GM18951 (cell line): ENCODE results near the gene ZNF48.

Experiments
- POLR2A ChIP-seq: IDR thresholded peaks from 4 replicates; pipeline ENCODE4 v1.6.1; 2011; ENCODE audit warnings: mild to moderate bottlenecking; ENCODE audit not compliant: insufficient read length, insufficient read depth; ENCODE audit errors: extremely low read depth
- in situ Hi-C: fragments of 300-500 bp; cut with MboI; formaldehyde crosslinking; loops from one replicate; pipeline ENCODE4 v1.12.0; 2022; ENCODE audit warnings: low sequenced_read_pairs, mixed read lengths, inconsistent platforms; ENCODE audit not compliant: unreplicated experiment

ZNF48 gene

GRCh38 chr16:30368122-30368791 is 27.0 kb upstream of the ZNF48 start:
- in situ Hi-C loops, result no loop called here
- TF ChIP-seq POLR2A, result peak; percentile 4

- TF ChIP-seq POLR2A, result no peak
- in situ Hi-C loops, result no loop called here
Observed at GRCh38 chr16:30368792-30369090, 26.5 kb upstream of the ZNF48 start.

DNA sequence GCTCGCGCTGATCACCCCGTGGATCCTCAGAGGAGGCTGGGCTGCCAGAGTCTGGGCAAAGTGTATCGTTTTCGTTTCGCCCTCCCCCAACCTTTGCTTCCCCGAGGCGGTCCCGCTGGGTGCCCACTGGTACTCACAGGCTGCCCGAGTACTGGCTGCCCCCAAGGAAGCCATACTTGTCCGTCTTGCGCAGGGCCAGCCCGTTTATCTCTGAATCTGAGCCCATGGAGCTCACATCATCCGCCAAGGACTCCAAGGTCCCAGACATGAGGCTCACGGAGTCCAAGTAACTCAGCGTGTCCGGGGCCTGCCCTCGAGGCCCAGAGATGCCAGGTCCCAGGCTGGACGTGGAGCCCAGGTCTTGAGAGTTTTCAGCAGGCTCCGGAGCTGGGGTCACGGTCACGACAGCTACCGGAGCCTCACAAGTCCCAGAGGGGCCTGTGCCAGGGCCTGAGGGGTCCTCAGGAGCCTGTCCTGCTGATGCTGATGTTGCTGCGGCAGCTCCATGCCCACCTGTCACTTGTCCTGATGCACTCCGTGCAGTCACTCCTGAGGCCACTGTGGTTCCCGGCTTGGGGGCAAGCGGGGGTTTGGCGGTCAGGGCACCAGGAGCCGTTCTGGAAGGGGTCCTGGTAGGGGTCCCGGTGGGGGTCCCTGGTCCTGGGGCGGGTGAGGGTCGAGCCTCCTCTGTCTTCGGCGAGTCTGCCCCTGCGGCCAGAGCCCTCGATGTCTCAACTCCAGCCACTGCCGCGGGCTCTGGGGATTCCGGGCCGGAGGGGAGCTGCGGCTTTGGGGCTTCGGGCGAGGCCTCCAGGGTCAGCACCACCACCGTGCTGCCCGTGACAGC is 25.9 kb upstream of the ZNF48 start:
- no peak for TF ChIP-seq POLR2A
- in situ Hi-C loops, result no loop called here

- TF ChIP-seq POLR2A, result peak; percentile 73
Observed at GRCh38 chr16:30369938-30370455, 25.2 kb upstream of the ZNF48 start.

DNA sequence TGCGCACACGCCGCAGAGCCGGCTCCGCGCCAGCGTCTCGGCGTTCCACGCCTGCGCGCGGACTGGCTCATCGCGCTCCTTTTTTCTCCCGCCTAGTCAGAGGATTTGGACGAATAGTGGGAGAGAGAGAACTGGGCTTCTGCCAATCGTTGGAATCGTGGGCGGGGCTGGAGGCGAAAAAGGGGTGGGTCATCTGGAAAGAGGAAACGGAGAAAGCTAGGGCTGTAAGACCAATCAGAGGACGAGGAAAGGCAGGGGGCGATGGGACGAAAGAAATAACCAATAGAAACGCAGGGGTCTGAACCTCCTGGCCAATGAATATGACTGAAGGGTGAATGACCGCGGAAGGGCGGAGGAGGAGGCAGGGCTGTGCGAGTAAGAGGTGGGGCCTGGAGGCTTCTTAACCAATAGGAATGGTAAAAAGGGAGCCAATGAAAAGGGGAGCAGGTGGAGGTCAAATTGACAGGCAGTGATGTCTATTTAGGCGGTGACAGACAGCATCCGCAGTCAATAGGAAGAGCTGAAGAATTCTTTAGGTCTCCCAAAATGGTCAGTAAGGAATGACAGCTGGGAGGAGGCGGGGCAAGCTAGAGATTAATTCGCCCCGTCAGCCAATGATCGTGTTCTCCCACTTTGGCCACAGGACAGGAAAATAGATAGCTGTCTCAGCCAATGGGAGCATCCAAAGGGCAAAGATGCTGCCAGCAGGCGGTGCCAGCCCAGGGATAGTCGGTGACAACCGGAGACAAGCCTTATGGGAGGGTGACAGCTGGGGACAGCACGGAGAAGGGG is 24.6 kb upstream of the ZNF48 start, which contains the start of gene TBC1D10B:
Gene TBC1D10B, minus strand, starts transcription at position 39 of the 792 bp plus-strand sequence. CDS start 311 bp downstream, outside the sequence.
- TF ChIP-seq POLR2A, result no peak
- in situ Hi-C loops, result no loop called here

More at GRCh38 chr16:30369938-30370455, 25.2 kb upstream of the ZNF48 start:
- in situ Hi-C loops, result no loop called here

GRCh38 chr16:30371248-30371816 is 23.9 kb upstream of the ZNF48 start:
- in situ Hi-C loops, result no loop called here
- peak; percentile 68 for TF ChIP-seq POLR2A

GRCh38 chr16:30372038-30372712 is 23.0 kb upstream of the ZNF48 start:
- TF ChIP-seq POLR2A, result no peak
- in situ Hi-C loops, result no loop called here

DNA sequence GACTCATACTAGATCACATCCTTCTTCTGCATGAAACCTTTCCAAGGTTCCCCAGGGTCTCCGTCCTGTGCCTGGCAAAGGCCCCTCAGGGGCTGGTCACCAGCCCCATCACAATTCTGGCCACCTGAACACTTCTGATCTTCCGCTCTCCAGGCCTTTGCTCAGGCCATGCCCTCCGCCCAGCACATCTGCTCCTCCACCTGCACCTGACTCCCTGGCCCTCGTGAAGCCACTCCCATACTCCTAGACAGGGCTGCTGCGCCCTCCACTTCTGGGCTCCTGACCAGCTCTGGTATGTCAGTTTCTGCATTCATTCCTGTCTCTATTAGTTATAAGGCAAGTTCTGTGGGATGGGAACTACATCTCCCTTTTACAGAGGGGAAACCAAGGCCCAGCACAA is 22.5 kb upstream of the ZNF48 start:
- in situ Hi-C loops, result no loop called here
- no peak for TF ChIP-seq POLR2A

DNA sequence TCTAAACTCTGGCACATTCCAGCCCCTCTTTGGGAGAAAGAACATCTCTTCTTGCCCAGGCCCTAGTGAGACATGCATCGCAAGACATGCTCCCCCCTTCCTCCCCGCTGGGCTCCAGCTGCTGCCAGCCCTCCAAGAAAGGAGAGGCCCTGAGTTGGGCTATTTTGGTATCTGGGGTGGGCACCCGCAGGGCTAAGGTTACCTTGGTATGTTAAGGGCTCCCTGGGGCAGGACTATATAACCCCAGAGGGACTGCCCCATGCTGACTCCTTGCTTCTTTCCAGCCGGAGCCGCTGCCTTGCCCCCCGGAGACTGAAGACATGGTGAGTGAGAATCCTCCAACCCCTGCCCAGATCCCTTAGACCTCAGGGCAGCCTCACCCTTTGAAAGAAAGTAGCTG is 20.7 kb upstream of the ZNF48 start, which contains the start of gene MYL11:
Gene MYL11, plus strand, starts transcription at position 265 of the 400 bp plus-strand sequence. Its CDS starts 56 bp downstream, at position 321.
- in situ Hi-C loops, result no loop called here
- no peak for TF ChIP-seq POLR2A

DNA sequence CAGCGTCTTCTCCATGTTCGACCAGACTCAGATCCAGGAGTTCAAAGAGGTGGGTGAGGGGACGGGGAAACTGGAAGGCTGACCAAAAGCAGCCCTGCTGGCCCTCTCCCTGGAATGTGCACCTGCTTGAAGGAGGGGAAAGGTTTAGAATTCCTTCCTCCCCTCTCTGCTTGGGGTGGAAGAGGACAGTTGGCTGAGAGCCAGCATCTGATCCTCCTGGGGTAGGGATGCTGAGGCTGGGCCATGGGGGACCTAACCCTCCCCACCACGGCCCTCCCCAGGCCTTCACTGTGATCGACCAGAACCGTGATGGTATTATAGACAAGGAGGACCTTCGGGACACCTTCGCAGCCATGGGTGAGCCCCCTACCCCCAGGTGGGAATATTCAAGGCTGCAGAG is 19.4 kb upstream of the ZNF48 start:
- in situ Hi-C loops, result no loop called here

DNA sequence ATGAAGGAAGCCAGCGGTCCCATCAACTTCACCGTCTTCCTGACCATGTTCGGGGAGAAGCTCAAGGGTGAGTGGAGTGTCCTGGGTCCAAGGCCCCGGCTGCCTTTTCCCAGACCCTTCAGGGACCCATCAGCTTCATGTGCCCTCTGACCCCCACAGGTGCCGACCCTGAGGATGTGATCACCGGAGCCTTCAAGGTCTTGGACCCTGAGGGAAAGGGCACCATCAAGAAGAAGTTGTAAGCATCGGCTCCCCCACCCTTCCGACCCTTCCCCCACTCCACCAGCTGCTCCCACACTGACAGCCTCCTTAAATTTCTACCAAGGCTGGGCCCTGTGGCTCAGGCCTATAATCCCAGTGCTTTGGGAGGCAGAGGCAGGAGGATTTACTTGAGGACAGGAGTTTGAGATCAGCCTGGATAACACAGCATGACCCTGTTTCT is 18.7 kb upstream of the ZNF48 start:
- in situ Hi-C loops, result no loop called here
- TF ChIP-seq POLR2A, result no peak

More for the DNA sequence above, 19.4 kb upstream of the ZNF48 start:
- no peak for TF ChIP-seq POLR2A
